Endothelial cell of umbilical vein (primary cell): ENCODE data around the gene PBX2. TPM values are rescaled to one million over a fixed set of nuclear protein-coding genes. Genes with fewer than 3 reads are reported as not detected.

Source experiments
- BruUV-seq: library from RNA; stranded (reverse); fragments of 400-500 nt; replicated peaks from 2 replicates; lab custom pipeline; 2021; lab: Mats Ljungman, UMichigan
- CTCF ChIA-PET: fragments of 300-600, 350-600 bp; sonication (Branson Sonifier 250); formaldehyde crosslinking; loops from one replicate; lab custom pipeline; 2021; ENCODE audit warnings: antibody characterized with exemption, inconsistent platforms; lab: Charles Lee
- POLR2A ChIA-PET: fragments of 300-600, 350-600 bp; sonication (Branson Sonifier 250); formaldehyde crosslinking; loops from one replicate; lab custom pipeline; 2021; ENCODE audit warnings: antibody characterized with exemption, inconsistent platforms; lab: Charles Lee
- DNase-seq: peaks from one replicate; pipeline ENCODE4 v3.0.0-alpha.2; 2011; ENCODE audit warnings: low read depth, low spot score
- FAIRE-seq: peaks from 2 replicates; lab custom pipeline; 2011; peaks lifted over from hg19 to GRCh38; lab: Jason Lieb, UNC
- H2AFZ ChIP-seq: 2 replicates; pipeline ENCODE4 v1.6.0; 2012; ENCODE audit warnings: low read depth, low read length, control low read depth, inconsistent platforms
- H3K27ac ChIP-seq: 2 replicates; pipeline ENCODE4 v1.5.1; 2011; ENCODE audit warnings: low read depth, mild to moderate bottlenecking, control low read depth, low read length, moderate library complexity; ENCODE audit not compliant: insufficient read depth
- H3K27me3 ChIP-seq, 2 experiments: 2 replicates each; pipeline versions ENCODE4 v1.6.0 to v1.6.1; 2011; ENCODE audit warnings: low read length in 2 of 2, mixed read lengths in 1 of 2; ENCODE audit not compliant: control insufficient read depth in 2 of 2, insufficient read depth in 2 of 2
- H3K36me3 ChIP-seq, 2 experiments: 2 replicates in 1 of 2; 3 replicates in 1 of 2; pipeline ENCODE4 v1.5.1; 2011; ENCODE audit warnings: low read length in 2 of 2, mild to moderate bottlenecking in 1 of 2, moderate library complexity in 1 of 2; ENCODE audit not compliant: control insufficient read depth in 2 of 2, insufficient read depth in 2 of 2; ENCODE audit errors: extremely low read depth in 1 of 2
- H3K4me1 ChIP-seq: 3 replicates; pipeline ENCODE4 v1.5.1; 2011; ENCODE audit warnings: mild to moderate bottlenecking, low read length; ENCODE audit not compliant: control insufficient read depth, insufficient read depth; ENCODE audit errors: extremely low read depth
- H3K4me2 ChIP-seq: 2 replicates; pipeline ENCODE4 v1.6.1; 2011; ENCODE audit warnings: low read length, control low read depth, mixed read lengths; ENCODE audit not compliant: insufficient read depth
- H3K4me3 ChIP-seq, 3 experiments: fragments of 200-600 bp in 1 of 3; sonication (generic), shearing (Covaris generic) in 1 of 3; replicated peaks in 1 of 3; 2 replicates each; pipeline ENCODE4 v1.5.1; 2011 to 2016; ENCODE audit warnings: control low read depth in 3 of 3, low read length in 3 of 3, mild to moderate bottlenecking in 2 of 3, inconsistent platforms in 1 of 3, low read depth in 1 of 3, moderate library complexity in 1 of 3; ENCODE audit not compliant: insufficient read depth in 1 of 3
- H3K79me2 ChIP-seq: 2 replicates; pipeline ENCODE4 v1.6.0; 2012; ENCODE audit warnings: low read length, inconsistent platforms; ENCODE audit not compliant: control insufficient read depth, insufficient read depth
- H3K9ac ChIP-seq: replicated peaks from 2 replicates; pipeline ENCODE3; 2011; ENCODE audit warnings: low read length, control low read depth; ENCODE audit not compliant: insufficient read depth; ENCODE audit errors: extremely low read depth
- H3K9me1 ChIP-seq: replicated peaks from 3 replicates; pipeline ENCODE4 v1.6.0; 2011; ENCODE audit warnings: mild to moderate bottlenecking, low read length; ENCODE audit not compliant: control insufficient read depth, insufficient read depth; ENCODE audit errors: extremely low read depth
- H3K9me3 ChIP-seq: replicated peaks from 2 replicates; pipeline ENCODE4 v1.5.1; 2012; ENCODE audit warnings: low read length, inconsistent platforms; ENCODE audit not compliant: control insufficient read depth, insufficient read depth
- H4K20me1 ChIP-seq: replicated peaks from 2 replicates; pipeline ENCODE3; 2011; ENCODE audit warnings: mild to moderate bottlenecking, low read length; ENCODE audit not compliant: control insufficient read depth, insufficient read depth; ENCODE audit errors: extremely low read depth
- CTCF ChIP-seq, 2 donors: IDR thresholded peaks; 1 replicate in 1 of 2; 2 replicates in 1 of 2; pipeline ENCODE4 v1.5.1; 2011; ENCODE audit warnings: low read length in 2 of 2, mild to moderate bottlenecking in 2 of 2, moderate library complexity in 2 of 2, control low read depth in 1 of 2, inconsistent platforms in 1 of 2, low read depth in 1 of 2; ENCODE audit not compliant: insufficient read depth in 1 of 2; ENCODE audit errors: extremely low read depth in 1 of 2
- EZH2 ChIP-seq: IDR thresholded peaks from 2 replicates; pipeline ENCODE4 v1.6.1; 2012; ENCODE audit warnings: borderline replicate concordance, low read depth, mild to moderate bottlenecking, moderate library complexity, low read length, inconsistent platforms; ENCODE audit not compliant: severe bottlenecking
- FOS ChIP-seq: IDR thresholded peaks from 2 replicates; pipeline ENCODE4 v1.6.1; 2011; ENCODE audit warnings: mild to moderate bottlenecking, low read length, moderate library complexity, borderline replicate concordance; ENCODE audit not compliant: insufficient read depth
- GATA2 ChIP-seq: IDR thresholded peaks from 2 replicates; pipeline ENCODE4 v1.7.0; 2011; ENCODE audit warnings: low read depth, mild to moderate bottlenecking, moderate library complexity, mixed read lengths, low read length; ENCODE audit not compliant: insufficient read length, insufficient read depth
- JUN ChIP-seq: IDR thresholded peaks from 2 replicates; pipeline ENCODE4 v1.6.1; 2011; ENCODE audit warnings: borderline replicate concordance, low read depth; ENCODE audit not compliant: insufficient read length, insufficient read depth
- MAX ChIP-seq: IDR thresholded peaks from 2 replicates; pipeline ENCODE4 v1.6.1; 2011; ENCODE audit not compliant: insufficient read depth, insufficient read length
- MYC ChIP-seq: IDR thresholded peaks from one replicate; pipeline ENCODE4 v1.6.1; 2011; ENCODE audit warnings: mild to moderate bottlenecking, low read depth, low read length
- dilution Hi-C: fragments of 300-500 bp; cut with MboI; formaldehyde crosslinking; loops from one replicate; pipeline ENCODE4 v1.15.0; 2019; ENCODE audit warnings: low sequenced_read_pairs; ENCODE audit not compliant: extremely low pct_ligation_motif_present
- intact Hi-C: fragments of 100-400 bp; cut with micrococcal nuclease; formaldehyde crosslinking; loops from one replicate; pipeline ENCODE4 v1.10.0; 2022
- polyA plus RNA-seq, 4 experiments: library from polyadenylated mRNA; depleted of rRNA in 3 of 4; stranded (reverse) in 3 of 4; unstranded in 1 of 4; fragments of >200 nt; gene quantifications; 2 replicates each; pipeline versions ENCODE4 v1.2.1 to v1.2.3, GENCODE V29; 2011 to 2012; ENCODE audit warnings: missing spikeins in 1 of 4
- total RNA-seq: library from RNA; stranded (reverse); gene quantifications from 2 replicates; pipeline ENCODE4 v1.2.3, GENCODE V29; 2021

PBX2 gene
- total and polyA plus RNA-seq, 2 donors (not counting 3 experiments of a cell fraction or from before 2014, with no cell fraction given): 82.3 to 100 TPM

- Histone ChIP-seq H3K27ac (no peak overlapping the region), H3K36me3 (peaks cover 0 to 14% of the 10 kb centered on the region in 2 experiments), H3K9me1 (no peaks in the 10 kb centered on the region), H3K9ac (no peak overlapping the region), H3K4me1 (peaks cover 22% of the 10 kb centered on the region), H2AFZ (no peak overlapping the region), H4K20me1 (no peaks in the 10 kb centered on the region), H3K79me2 (peaks cover 15% of the 10 kb centered on the region), H3K27me3 (no peaks in the 10 kb centered on the region), H3K4me3 (no peak overlapping the region), H3K4me2 (no peak overlapping the region), H3K9me3 (no peaks in the 10 kb centered on the region)
- DNase-seq (no peak), FAIRE-seq (no peak)
- BruUV-seq: no TSS peak
- TF ChIP-seq EZH2 (no peak), MAX (no peak), GATA2 (no peak), FOS (no peak), MYC (no peak), JUN (no peak), CTCF (IDR thresholded peaks at IDR 0.05; ENCODE audit: extremely low read depth in 1 of 2, insufficient read depth in 1 of 2, low read depth in 1 of 2, low read length in 2 of 2) (no peak)
- CTCF ChIA-PET: no interaction called here
- intact Hi-C loops (no loop called here), dilution Hi-C loops (no loop called here)
- POLR2A ChIA-PET: no interaction called here
These were observed 16.8 kb downstream of the PBX2 start for GRCh38 chr6:32173051-32173727.
